Colon (tissue), 2 donors: Measurements from ENCODE around the gene CPLX3.

ENCODE experiments used
- FAIRE-seq: peaks from 2 replicates; lab custom pipeline; 2012; peaks lifted over from hg19 to GRCh38; lab: Jason Lieb, UNC
- donor health status: control.
- donor health status: control.

Gene CPLX3

GRCh38 chr15:74788683-74789151, 37.7 kb upstream of the CPLX3 start:
- FAIRE-seq: no peak

- no peak for FAIRE-seq
These were observed 37.2 kb upstream of the CPLX3 start for GRCh38 chr15:74789171-74789631.

- FAIRE-seq: no peak
These were observed 36.7 kb upstream of the CPLX3 start for GRCh38 chr15:74789741-74790079.

GRCh38 chr15:74790080-74790916, 36.1 kb upstream of the CPLX3 start:
- FAIRE-seq: no peak

GRCh38 chr15:74791007-74791406, 35.4 kb upstream of the CPLX3 start:
- no peak for FAIRE-seq

GRCh38 chr15:74791667-74792066, 34.8 kb upstream of the CPLX3 start:
- no peak for FAIRE-seq

- FAIRE-seq: no peak
These were observed 34.0 kb upstream of the CPLX3 start for GRCh38 chr15:74792227-74793016.

GRCh38 chr15:74793135-74794028, 33.0 kb upstream of the CPLX3 start:
- FAIRE-seq: no peak

GRCh38 chr15:74794248-74794969, 32.0 kb upstream of the CPLX3 start:
- no peak for FAIRE-seq

- FAIRE-seq: no peak
These were observed 31.5 kb upstream of the CPLX3 start for GRCh38 chr15:74794970-74795349.

- FAIRE-seq: no peak
These were observed 30.3 kb upstream of the CPLX3 start for GRCh38 chr15:74795966-74796625.

- no peak for FAIRE-seq
These were observed 27.8 kb upstream of the CPLX3 start for GRCh38 chr15:74798388-74799254.

- no peak for FAIRE-seq
These were observed 27.1 kb upstream of the CPLX3 start for GRCh38 chr15:74799255-74799855.

- FAIRE-seq: no peak
These were observed 26.4 kb upstream of the CPLX3 start for GRCh38 chr15:74799856-74800558.

GRCh38 chr15:74800559-74801094, 25.8 kb upstream of the CPLX3 start:
- FAIRE-seq: no peak

GRCh38 chr15:74801311-74801997, 25.0 kb upstream of the CPLX3 start:
- FAIRE-seq: no peak

GRCh38 chr15:74802290-74802689, 24.1 kb upstream of the CPLX3 start:
- FAIRE-seq: no peak

GRCh38 chr15:74802862-74803447, 23.5 kb upstream of the CPLX3 start:
- no peak for FAIRE-seq
